ENCODE results near the gene HEATR3. TPM values are rescaled to one million over a fixed set of nuclear protein-coding genes. Genes with fewer than 3 reads are reported as not detected.

Gene HEATR3
- total RNA-seq, 1 experiment from 2014 or later: 28.0 TPM

DNA sequence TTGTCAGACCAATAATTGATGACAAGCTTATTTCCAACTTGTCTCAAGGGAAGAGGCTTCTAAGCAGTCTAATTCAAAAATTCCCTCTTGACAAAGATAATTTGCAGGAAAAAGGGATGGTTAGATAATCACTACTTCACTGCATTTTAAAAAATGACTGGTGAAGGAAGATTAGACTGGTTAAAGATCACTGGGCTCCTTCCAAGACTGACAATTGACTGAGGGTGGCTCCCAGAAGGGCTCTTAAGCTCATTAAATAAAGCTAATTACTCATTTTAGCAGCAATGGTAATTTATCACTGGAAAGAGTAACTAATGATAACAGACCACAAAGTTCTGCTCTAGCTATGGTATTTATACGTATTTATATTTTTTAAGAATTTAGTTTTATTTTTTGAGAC lies 4.4 kb upstream of the HEATR3 start:
- Mint-ChIP-seq H3K4me1 (no peaks in the 10 kb centered on the region), H3K27ac (no peak overlapping the region), H3K9me3 (peaks cover 8% of the 10 kb centered on the region), H3K27me3 (ENCODE audit: low read depth) (peaks cover 3% of the 10 kb centered on the region), H3K36me3 (peaks cover 3% of the 10 kb centered on the region), H3K4me3 (no peak overlapping the region)
- ChIA-PET CTCF (interaction anchor here (0.8 to 1.4 kb wide), 3 partner anchors 36 to 149 kb away, joined by 3 to 4 read pairs (median 3); partner anchors contain the start of gene CNEP1R1), POLR2A (interaction anchor here (0.5 kb wide), 1 partner anchor 21 kb away, joined by 3 read pairs; no protein-coding TSS in a partner anchor)
- DNase-seq (ENCODE audit: low spot score): no peak
- ATAC-seq: no peak
- TF ChIP-seq, protein P1, sequence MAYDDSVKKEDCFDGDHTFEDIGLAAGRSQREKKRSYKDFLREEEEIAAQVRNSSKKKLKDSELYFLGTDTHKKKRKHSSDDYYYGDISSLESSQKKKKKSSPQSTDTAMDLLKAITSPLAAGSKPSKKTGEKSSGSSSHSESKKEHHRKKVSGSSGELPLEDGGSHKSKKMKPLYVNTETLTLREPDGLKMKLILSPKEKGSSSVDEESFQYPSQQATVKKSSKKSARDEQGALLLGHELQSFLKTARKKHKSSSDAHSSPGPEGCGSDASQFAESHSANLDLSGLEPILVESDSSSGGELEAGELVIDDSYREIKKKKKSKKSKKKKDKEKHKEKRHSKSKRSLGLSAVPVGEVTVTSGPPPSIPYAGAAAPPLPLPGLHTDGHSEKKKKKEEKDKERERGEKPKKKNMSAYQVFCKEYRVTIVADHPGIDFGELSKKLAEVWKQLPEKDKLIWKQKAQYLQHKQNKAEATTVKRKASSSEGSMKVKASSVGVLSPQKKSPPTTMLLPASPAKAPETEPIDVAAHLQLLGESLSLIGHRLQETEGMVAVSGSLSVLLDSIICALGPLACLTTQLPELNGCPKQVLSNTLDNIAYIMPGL (CRISPR knock-in tag; IDR thresholded peaks at IDR 0.05): no peak
- TF ChIP-seq IRF2 (CRISPR knock-in tag; IDR thresholded peaks at IDR 0.05; ENCODE audit: borderline replicate concordance, low read depth) (no peak), FOXK1 (CRISPR knock-in tag; IDR thresholded peaks at IDR 0.05) (no peak)

DNA sequence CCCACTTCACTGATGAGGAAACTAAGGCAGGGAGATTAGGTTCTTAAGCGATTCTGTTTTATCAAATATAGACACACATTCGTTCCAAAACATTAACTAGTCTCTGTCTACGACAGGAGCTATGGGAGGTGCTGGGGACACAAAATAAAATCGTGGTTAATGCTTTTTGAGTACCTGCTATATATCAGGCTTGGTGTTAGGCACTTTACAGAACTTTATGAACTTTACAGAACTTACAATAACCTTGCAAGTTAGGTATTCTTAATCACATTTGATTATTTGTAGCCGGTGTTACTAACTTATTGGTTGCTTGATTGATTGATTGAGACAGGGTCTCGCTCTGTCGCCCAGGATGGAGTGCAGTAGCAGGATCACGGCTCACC lies 538 bp upstream of the HEATR3 start:
- ChIA-PET POLR2A (no interaction called here), CTCF (interaction anchor here (2.1 to 3.8 kb wide), 3 partner anchors 40 to 145 kb away, joined by 17 to 50 read pairs (median 45); partner anchors contain the start of gene CNEP1R1)
- peaks cover 11% of the 10 kb centered on the region; the same call in 1 of the 2 replicates for H3K36me3 Mint-ChIP-seq
- H3K4me1 Mint-ChIP-seq: peaks cover 17% of the 10 kb centered on the region
- H3K4me3 Mint-ChIP-seq: peak overlapping the region; percentile 77
- TF ChIP-seq ZNF416 (CRISPR knock-in tag; IDR thresholded peaks at IDR 0.05): no peak
- TF ChIP-seq ZNF671 (CRISPR knock-in tag; IDR thresholded peaks at IDR 0.05): no peak
- TF ChIP-seq, protein P2, sequence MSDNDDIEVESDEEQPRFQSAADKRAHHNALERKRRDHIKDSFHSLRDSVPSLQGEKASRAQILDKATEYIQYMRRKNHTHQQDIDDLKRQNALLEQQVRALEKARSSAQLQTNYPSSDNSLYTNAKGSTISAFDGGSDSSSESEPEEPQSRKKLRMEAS (CRISPR knock-in tag; IDR thresholded peaks at IDR 0.05): no peak
- no peak for TF ChIP-seq PRRX2 (CRISPR knock-in tag; IDR thresholded peaks at IDR 0.05)
- TF ChIP-seq MYBL2 (CRISPR knock-in tag; IDR thresholded peaks at IDR 0.05): no peak
- TF ChIP-seq, protein P3, sequence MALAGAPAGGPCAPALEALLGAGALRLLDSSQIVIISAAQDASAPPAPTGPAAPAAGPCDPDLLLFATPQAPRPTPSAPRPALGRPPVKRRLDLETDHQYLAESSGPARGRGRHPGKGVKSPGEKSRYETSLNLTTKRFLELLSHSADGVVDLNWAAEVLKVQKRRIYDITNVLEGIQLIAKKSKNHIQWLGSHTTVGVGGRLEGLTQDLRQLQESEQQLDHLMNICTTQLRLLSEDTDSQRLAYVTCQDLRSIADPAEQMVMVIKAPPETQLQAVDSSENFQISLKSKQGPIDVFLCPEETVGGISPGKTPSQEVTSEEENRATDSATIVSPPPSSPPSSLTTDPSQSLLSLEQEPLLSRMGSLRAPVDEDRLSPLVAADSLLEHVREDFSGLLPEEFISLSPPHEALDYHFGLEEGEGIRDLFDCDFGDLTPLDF (CRISPR knock-in tag; IDR thresholded peaks at IDR 0.05): no peak
- TF ChIP-seq, protein P4, sequence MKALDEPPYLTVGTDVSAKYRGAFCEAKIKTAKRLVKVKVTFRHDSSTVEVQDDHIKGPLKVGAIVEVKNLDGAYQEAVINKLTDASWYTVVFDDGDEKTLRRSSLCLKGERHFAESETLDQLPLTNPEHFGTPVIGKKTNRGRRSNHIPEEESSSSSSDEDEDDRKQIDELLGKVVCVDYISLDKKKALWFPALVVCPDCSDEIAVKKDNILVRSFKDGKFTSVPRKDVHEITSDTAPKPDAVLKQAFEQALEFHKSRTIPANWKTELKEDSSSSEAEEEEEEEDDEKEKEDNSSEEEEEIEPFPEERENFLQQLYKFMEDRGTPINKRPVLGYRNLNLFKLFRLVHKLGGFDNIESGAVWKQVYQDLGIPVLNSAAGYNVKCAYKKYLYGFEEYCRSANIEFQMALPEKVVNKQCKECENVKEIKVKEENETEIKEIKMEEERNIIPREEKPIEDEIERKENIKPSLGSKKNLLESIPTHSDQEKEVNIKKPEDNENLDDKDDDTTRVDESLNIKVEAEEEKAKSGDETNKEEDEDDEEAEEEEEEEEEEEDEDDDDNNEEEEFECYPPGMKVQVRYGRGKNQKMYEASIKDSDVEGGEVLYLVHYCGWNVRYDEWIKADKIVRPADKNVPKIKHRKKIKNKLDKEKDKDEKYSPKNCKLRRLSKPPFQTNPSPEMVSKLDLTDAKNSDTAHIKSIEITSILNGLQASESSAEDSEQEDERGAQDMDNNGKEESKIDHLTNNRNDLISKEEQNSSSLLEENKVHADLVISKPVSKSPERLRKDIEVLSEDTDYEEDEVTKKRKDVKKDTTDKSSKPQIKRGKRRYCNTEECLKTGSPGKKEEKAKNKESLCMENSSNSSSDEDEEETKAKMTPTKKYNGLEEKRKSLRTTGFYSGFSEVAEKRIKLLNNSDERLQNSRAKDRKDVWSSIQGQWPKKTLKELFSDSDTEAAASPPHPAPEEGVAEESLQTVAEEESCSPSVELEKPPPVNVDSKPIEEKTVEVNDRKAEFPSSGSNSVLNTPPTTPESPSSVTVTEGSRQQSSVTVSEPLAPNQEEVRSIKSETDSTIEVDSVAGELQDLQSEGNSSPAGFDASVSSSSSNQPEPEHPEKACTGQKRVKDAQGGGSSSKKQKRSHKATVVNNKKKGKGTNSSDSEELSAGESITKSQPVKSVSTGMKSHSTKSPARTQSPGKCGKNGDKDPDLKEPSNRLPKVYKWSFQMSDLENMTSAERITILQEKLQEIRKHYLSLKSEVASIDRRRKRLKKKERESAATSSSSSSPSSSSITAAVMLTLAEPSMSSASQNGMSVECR (CRISPR knock-in tag; IDR thresholded peaks at IDR 0.05; ENCODE audit: borderline replicate concordance): no peak
- TF ChIP-seq, protein P5, sequence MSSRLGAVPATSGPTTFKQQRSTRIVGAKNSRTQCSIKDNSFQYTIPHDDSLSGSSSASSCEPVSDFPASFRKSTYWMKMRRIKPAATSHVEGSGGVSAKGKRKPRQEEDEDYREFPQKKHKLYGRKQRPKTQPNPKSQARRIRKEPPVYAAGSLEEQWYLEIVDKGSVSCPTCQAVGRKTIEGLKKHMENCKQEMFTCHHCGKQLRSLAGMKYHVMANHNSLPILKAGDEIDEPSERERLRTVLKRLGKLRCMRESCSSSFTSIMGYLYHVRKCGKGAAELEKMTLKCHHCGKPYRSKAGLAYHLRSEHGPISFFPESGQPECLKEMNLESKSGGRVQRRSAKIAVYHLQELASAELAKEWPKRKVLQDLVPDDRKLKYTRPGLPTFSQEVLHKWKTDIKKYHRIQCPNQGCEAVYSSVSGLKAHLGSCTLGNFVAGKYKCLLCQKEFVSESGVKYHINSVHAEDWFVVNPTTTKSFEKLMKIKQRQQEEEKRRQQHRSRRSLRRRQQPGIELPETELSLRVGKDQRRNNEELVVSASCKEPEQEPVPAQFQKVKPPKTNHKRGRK (CRISPR knock-in tag; IDR thresholded peaks at IDR 0.05; ENCODE audit: borderline replicate concordance): no peak
- TF ChIP-seq, protein P6, sequence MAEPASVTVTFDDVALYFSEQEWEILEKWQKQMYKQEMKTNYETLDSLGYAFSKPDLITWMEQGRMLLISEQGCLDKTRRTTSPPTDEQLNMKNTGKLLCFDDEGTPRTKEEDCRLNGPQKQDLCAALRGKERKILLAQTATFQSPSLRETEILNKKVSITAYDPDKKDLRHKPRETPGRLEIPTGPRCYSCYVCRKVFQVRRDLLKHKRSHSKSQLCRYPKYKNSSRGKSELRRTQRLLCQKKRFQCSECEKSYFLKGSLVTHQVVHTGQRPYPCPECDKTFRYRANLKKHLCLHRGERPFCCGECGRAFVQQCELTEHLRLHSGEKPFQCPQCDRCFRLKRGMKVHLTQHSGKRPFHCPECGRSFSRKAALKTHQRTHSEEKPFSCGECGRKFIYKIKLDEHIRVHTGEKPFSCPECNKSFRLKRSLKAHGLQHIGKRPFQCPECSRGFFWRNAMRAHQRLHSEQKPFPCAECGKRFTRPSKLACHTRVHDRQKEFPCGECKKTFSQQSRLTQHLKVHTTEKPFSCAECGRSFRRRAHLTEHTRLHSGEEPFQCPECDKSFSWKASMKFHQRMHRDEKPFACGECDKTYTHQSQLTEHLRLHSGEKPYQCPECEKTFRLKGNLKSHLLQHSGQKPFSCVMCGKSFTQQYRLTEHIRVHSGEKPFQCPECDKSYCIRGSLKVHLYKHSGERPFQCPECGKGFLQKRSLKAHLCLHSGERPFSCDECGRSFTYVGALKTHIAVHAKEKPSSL (CRISPR knock-in tag; conservative IDR thresholded peaks at IDR 0.05): no peak
- TF ChIP-seq GABPB1 (CRISPR knock-in tag; IDR thresholded peaks at IDR 0.05): no peak
- TF ChIP-seq GRHL2 (CRISPR knock-in tag; IDR thresholded peaks at IDR 0.05; ENCODE audit: insufficient replicate concordance, severe bottlenecking): no peak
- TF ChIP-seq, protein P7, sequence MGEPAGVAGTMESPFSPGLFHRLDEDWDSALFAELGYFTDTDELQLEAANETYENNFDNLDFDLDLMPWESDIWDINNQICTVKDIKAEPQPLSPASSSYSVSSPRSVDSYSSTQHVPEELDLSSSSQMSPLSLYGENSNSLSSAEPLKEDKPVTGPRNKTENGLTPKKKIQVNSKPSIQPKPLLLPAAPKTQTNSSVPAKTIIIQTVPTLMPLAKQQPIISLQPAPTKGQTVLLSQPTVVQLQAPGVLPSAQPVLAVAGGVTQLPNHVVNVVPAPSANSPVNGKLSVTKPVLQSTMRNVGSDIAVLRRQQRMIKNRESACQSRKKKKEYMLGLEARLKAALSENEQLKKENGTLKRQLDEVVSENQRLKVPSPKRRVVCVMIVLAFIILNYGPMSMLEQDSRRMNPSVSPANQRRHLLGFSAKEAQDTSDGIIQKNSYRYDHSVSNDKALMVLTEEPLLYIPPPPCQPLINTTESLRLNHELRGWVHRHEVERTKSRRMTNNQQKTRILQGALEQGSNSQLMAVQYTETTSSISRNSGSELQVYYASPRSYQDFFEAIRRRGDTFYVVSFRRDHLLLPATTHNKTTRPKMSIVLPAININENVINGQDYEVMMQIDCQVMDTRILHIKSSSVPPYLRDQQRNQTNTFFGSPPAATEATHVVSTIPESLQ (CRISPR knock-in tag; IDR thresholded peaks at IDR 0.05): no peak
- TF ChIP-seq ZNF121 (CRISPR knock-in tag; IDR thresholded peaks at IDR 0.05): no peak
- no peak for TF ChIP-seq GTF2I (CRISPR knock-in tag; conservative IDR thresholded peaks at IDR 0.05)
- no peak overlapping the region for H3K27ac Mint-ChIP-seq
- H3K27me3 Mint-ChIP-seq (ENCODE audit: low read depth): no peaks in the 10 kb centered on the region; the same call in 1 of the 2 replicates
- ATAC-seq: no peak
- H3K9me3 Mint-ChIP-seq: no peaks in the 10 kb centered on the region
- DNase-seq (ENCODE audit: low spot score): no peak
